WERI-Rb-1 (cell line): ENCODE data around the gene TSC1.

ENCODE experiments used
- DNase-seq: peaks from one replicate; pipeline ENCODE4 v3.0.0-alpha.2; 2020
- H3K27ac ChIP-seq: fragments of 250-450 bp; sonication (Bioruptor Pico); 2 replicates; pipeline ENCODE4 v1.5.1; 2020; ENCODE audit warnings: mild to moderate bottlenecking, moderate library complexity
- H3K27me3 ChIP-seq: fragments of 250-450 bp; sonication (Bioruptor Pico); 2 replicates; pipeline ENCODE4 v1.5.1; 2021; ENCODE audit warnings: mild to moderate bottlenecking, low read depth, moderate library complexity; ENCODE audit not compliant: insufficient read depth, severe bottlenecking
- H3K36me3 ChIP-seq: fragments of 250-450 bp; sonication (Bioruptor Pico); 2 replicates; pipeline ENCODE4 v1.5.1; 2020; ENCODE audit warnings: mild to moderate bottlenecking, moderate library complexity
- H3K4me3 ChIP-seq: 2 replicates; pipeline ENCODE4 v1.5.1; 2011; ENCODE audit warnings: low read depth, mild to moderate bottlenecking, control low read depth, low read length
- H3K9me3 ChIP-seq: fragments of 250-450 bp; sonication (Bioruptor Pico); 2 replicates; pipeline ENCODE4 v1.5.1; 2021; ENCODE audit warnings: mild to moderate bottlenecking, moderate library complexity; ENCODE audit not compliant: severe bottlenecking
- CTCF ChIP-seq: IDR thresholded peaks from 2 replicates; pipeline ENCODE4 v1.5.1; 2011; ENCODE audit warnings: low read depth, mild to moderate bottlenecking, control low read depth, inconsistent platforms, low read length

The TSC1 gene

GRCh38 chr9:132919614-132920268, 24.7 kb downstream of the TSC1 start:
- no peak for TF ChIP-seq CTCF
- Histone ChIP-seq H3K9me3 (no peaks in the 10 kb centered on the region), H3K4me3 (no peak overlapping the region), H3K27ac (no peak overlapping the region), H3K27me3 (no peaks in the 10 kb centered on the region), H3K36me3 (peaks cover 68% of the 10 kb centered on the region)
- no peak for DNase-seq

- H3K4me3 ChIP-seq = no peak overlapping the region
- no peaks in the 10 kb centered on the region for H3K27me3 ChIP-seq
- no peak overlapping the region for H3K27ac ChIP-seq
- H3K9me3 ChIP-seq = no peaks in the 10 kb centered on the region
- H3K36me3 ChIP-seq = peaks cover 66% of the 10 kb centered on the region
- no peak for DNase-seq
- TF ChIP-seq CTCF = no peak
Measured at GRCh38 chr9:132914924-132915323, 29.5 kb downstream of the TSC1 start.

- Histone ChIP-seq H3K27me3 (no peaks in the 10 kb centered on the region), H3K9me3 (no peaks in the 10 kb centered on the region), H3K36me3 (peaks cover 55% of the 10 kb centered on the region), H3K27ac (no peak overlapping the region), H3K4me3 (no peak overlapping the region)
- no peak for DNase-seq
- no peak for TF ChIP-seq CTCF
Measured at GRCh38 chr9:132912131-132912530, 32.3 kb downstream of the TSC1 start.

- H3K27me3 ChIP-seq = no peaks in the 10 kb centered on the region
- H3K4me3 ChIP-seq = no peak overlapping the region
- no peaks in the 10 kb centered on the region for H3K9me3 ChIP-seq
- no peak overlapping the region for H3K27ac ChIP-seq
- peaks cover 52% of the 10 kb centered on the region for H3K36me3 ChIP-seq
- no peak for DNase-seq
- TF ChIP-seq CTCF = no peak
Measured at GRCh38 chr9:132910376-132910775, 34.0 kb downstream of the TSC1 start.

- no peak for TF ChIP-seq CTCF
- no peak overlapping the region for H3K4me3 ChIP-seq
- H3K9me3 ChIP-seq = no peaks in the 10 kb centered on the region
- H3K27ac ChIP-seq = no peak overlapping the region
- no peak for DNase-seq
- no peaks in the 10 kb centered on the region for H3K27me3 ChIP-seq
- peaks cover 52% of the 10 kb centered on the region for H3K36me3 ChIP-seq
Measured at GRCh38 chr9:132909311-132909710, 35.1 kb downstream of the TSC1 start.

- TF ChIP-seq CTCF = no peak
- DNase-seq = no peak
- Histone ChIP-seq H3K27me3 (no peaks in the 10 kb centered on the region), H3K9me3 (no peaks in the 10 kb centered on the region), H3K27ac (no peak overlapping the region), H3K4me3 (no peak overlapping the region), H3K36me3 (peaks cover 54% of the 10 kb centered on the region)
Measured at GRCh38 chr9:132908635-132909034, 35.8 kb downstream of the TSC1 start.
